Colonic mucosa (tissue), 4 donors: Measurements from ENCODE around the gene RASA1. TPM values are rescaled to one million over a fixed set of nuclear protein-coding genes. Genes with fewer than 3 reads are reported as not detected.

ENCODE experiments used
- DNase-seq: peaks from one replicate; pipeline ENCODE4 v3.0.0-alpha.2; 2020
- H3K27ac ChIP-seq: fragments of 200-600 bp; one replicate; pipeline ENCODE4 v1.8.0; 2021
- H3K27me3 ChIP-seq: fragments of 200-600 bp; one replicate; pipeline ENCODE4 v1.8.0; 2021
- H3K36me3 ChIP-seq: fragments of 200-600 bp; one replicate; pipeline ENCODE4 v1.8.0; 2021
- H3K4me1 ChIP-seq: fragments of 200-600 bp; one replicate; pipeline ENCODE4 v1.8.0; 2021; ENCODE audit warnings: mild to moderate bottlenecking
- H3K4me3 ChIP-seq: fragments of 200-600 bp; one replicate; pipeline ENCODE4 v1.8.0; 2021
- H3K9ac ChIP-seq, 2 donors: one replicate each; pipeline ENCODE4 v1.7.0; 2013; ENCODE audit warnings: control low read depth in 2 of 2, low read depth in 2 of 2, low read length in 2 of 2
- H3K9me3 ChIP-seq: fragments of 200-600 bp; one replicate; pipeline ENCODE4 v1.8.0; 2021
- intact Hi-C: fragments of 100-400 bp; cut with DNase I; formaldehyde crosslinking; loops from one replicate; pipeline ENCODE4 v1.14.1; 2022
- total RNA-seq, 2 donors: library from RNA; stranded (reverse); fragmentation: NEBNext Ultra II Directional in 1 of 2; extraction: Animal tissue kit (Norgen Biotek cat#: 25700) in 1 of 2; gene quantifications; one replicate each; pipeline ENCODE4 v1.2.1, GENCODE V29; 2021
- TF ChIP-seq, protein P1 (sequence below): fragments of 200-600 bp; IDR thresholded peaks from one replicate; pipeline ENCODE4 v1.8.0; 2022; ENCODE audit warnings: antibody characterized with exemption, mild to moderate bottlenecking
- donor health status: healthy.
- donor health status: DM: no; HTN: no; CAD: no.
- donor health status: DM: no; HTN: no; CAD: no.

Gene RASA1
- total RNA-seq, 2 donors from 2014 or later, result 24.1 to 28.8 TPM

GRCh38 chr5:87319469-87319868 lies 51.8 kb downstream of the RASA1 start:
- H3K4me1 ChIP-seq, result no peaks in the 10 kb centered on the region
- no peaks in the 10 kb centered on the region for H3K9me3 ChIP-seq
- no peak for DNase-seq
- H3K9ac ChIP-seq, result no peak overlapping the region
- TF ChIP-seq, protein P1, sequence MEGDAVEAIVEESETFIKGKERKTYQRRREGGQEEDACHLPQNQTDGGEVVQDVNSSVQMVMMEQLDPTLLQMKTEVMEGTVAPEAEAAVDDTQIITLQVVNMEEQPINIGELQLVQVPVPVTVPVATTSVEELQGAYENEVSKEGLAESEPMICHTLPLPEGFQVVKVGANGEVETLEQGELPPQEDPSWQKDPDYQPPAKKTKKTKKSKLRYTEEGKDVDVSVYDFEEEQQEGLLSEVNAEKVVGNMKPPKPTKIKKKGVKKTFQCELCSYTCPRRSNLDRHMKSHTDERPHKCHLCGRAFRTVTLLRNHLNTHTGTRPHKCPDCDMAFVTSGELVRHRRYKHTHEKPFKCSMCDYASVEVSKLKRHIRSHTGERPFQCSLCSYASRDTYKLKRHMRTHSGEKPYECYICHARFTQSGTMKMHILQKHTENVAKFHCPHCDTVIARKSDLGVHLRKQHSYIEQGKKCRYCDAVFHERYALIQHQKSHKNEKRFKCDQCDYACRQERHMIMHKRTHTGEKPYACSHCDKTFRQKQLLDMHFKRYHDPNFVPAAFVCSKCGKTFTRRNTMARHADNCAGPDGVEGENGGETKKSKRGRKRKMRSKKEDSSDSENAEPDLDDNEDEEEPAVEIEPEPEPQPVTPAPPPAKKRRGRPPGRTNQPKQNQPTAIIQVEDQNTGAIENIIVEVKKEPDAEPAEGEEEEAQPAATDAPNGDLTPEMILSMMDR, result no peak
- no peak overlapping the region for H3K4me3 ChIP-seq
- intact Hi-C loops, result no loop called here
- no peaks in the 10 kb centered on the region for H3K27me3 ChIP-seq
- no peaks in the 10 kb centered on the region for H3K36me3 ChIP-seq
- H3K27ac ChIP-seq, result no peak overlapping the region

DNA sequence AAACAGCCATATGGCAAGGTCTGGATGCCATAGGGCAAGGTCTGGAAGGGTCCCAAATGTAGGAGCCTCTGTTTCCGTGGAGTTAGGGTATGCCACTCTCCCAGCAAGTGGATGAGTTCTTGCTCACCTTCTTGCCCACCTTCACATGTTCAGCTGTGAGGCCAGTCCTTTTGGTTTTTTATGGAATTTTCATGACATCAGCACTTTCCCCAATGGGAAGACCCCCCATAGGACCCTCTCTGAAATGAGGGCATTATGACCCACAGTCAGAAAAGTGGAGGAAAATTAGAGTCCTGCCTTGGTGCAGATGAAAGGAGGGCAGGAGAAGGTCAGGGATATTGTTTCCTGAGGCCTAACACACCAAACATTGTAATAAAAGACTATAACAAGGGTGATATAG lies 53.9 kb downstream of the RASA1 start:
- no peak overlapping the region for H3K9ac ChIP-seq
- H3K36me3 ChIP-seq, result no peaks in the 10 kb centered on the region
- intact Hi-C loops, result no loop called here
- no peak overlapping the region for H3K4me3 ChIP-seq
- H3K27me3 ChIP-seq, result no peaks in the 10 kb centered on the region
- H3K27ac ChIP-seq, result no peak overlapping the region
- no peak for DNase-seq
- H3K4me1 ChIP-seq, result no peaks in the 10 kb centered on the region
- no peaks in the 10 kb centered on the region for H3K9me3 ChIP-seq
- TF ChIP-seq, protein P1, result no peak

DNA sequence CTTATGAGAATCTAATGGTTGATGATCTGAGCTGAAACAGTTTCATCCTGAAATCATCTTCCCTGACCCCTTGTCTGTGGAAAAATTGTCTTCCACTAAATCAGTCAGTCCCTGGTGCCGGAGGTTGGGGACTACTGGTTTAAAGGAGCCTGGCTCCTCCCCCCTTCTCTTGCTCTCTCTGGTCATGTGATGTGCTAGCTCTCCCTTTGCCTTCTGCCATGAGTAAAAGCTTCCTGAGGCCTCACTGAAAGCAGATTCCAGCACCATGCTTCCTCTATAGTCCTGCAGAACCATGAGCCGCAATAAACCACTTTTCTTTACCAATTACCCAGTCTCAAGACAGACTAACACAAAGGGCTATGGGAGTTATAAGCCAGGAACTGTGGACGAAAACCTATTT lies 54.7 kb downstream of the RASA1 start:
- TF ChIP-seq, protein P1, result no peak
- intact Hi-C loops, result no loop called here
- no peaks in the 10 kb centered on the region for H3K27me3 ChIP-seq
- no peaks in the 10 kb centered on the region for H3K4me1 ChIP-seq
- no peaks in the 10 kb centered on the region for H3K9me3 ChIP-seq
- H3K27ac ChIP-seq, result no peak overlapping the region
- no peak overlapping the region for H3K4me3 ChIP-seq
- H3K36me3 ChIP-seq, result no peaks in the 10 kb centered on the region
- no peak overlapping the region for H3K9ac ChIP-seq
- DNase-seq, result no peak

- Histone ChIP-seq H3K4me3 (no peak overlapping the region), H3K9ac (no peak overlapping the region), H3K27ac (no peak overlapping the region), H3K27me3 (no peaks in the 10 kb centered on the region), H3K36me3 (no peaks in the 10 kb centered on the region), H3K4me1 (no peaks in the 10 kb centered on the region), H3K9me3 (no peaks in the 10 kb centered on the region)
- intact Hi-C loops, result no loop called here
- TF ChIP-seq, protein P1, result no peak
- DNase-seq, result no peak
Measured at GRCh38 chr5:87327998-87328397, 60.3 kb downstream of the RASA1 start.

- no peak overlapping the region for H3K9ac ChIP-seq
- no peaks in the 10 kb centered on the region for H3K4me1 ChIP-seq
- H3K9me3 ChIP-seq, result no peaks in the 10 kb centered on the region
- intact Hi-C loops, result no loop called here
- DNase-seq, result no peak
- H3K27me3 ChIP-seq, result no peaks in the 10 kb centered on the region
- TF ChIP-seq, protein P1, result no peak
- no peak overlapping the region for H3K27ac ChIP-seq
- H3K4me3 ChIP-seq, result no peak overlapping the region
- no peaks in the 10 kb centered on the region for H3K36me3 ChIP-seq
Measured at GRCh38 chr5:87329114-87329513, 61.4 kb downstream of the RASA1 start.

DNA sequence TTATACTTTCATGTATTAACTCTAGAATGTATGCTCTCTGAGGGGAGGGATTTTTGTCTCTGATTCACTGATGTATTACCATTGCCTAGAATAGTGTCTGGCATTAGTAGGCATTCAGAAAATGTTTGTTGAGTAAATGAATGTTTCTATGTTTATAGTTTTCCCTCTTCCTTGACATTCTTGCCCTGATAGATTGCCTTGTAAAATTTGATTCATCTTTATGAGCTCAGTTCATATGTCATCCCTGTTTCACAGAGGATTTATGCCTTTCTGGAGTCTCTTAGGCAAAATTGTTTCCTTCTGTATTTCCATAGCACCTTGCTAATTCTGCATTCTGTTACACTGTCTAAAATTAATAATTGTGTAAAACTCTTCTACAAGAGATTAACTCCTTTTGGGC lies 72.3 kb downstream of the RASA1 start:
- Histone ChIP-seq H3K9me3 (no peaks in the 10 kb centered on the region), H3K4me1 (no peaks in the 10 kb centered on the region), H3K27me3 (no peaks in the 10 kb centered on the region), H3K4me3 (no peak overlapping the region), H3K27ac (no peak overlapping the region), H3K36me3 (no peaks in the 10 kb centered on the region), H3K9ac (no peak overlapping the region)
- TF ChIP-seq, protein P1, result no peak
- intact Hi-C loops, result loop anchor here (10.0 kb wide), 1 partner anchor 55 kb away; no protein-coding TSS in a partner anchor
- no peak for DNase-seq
